Heart left ventricle (tissue), 13 donors: ENCODE results near the gene GPR39.

Experiments
- CTCF ChIP-seq, 12 donors: fragments of 200-600 bp; sonication (generic) in 4 of 12; IDR thresholded peaks; one replicate each; pipeline versions ENCODE4 v1.5.0 to v1.8.0; 2018 to 2022; ENCODE audit warnings: antibody characterized with exemption in 12 of 12, mild to moderate bottlenecking in 5 of 12
- POLR2A ChIP-seq, 2 donors: fragments of 450-650 bp; IDR thresholded peaks; one replicate each; pipeline ENCODE4 v1.6.1; 2017; ENCODE audit warnings: antibody characterized with exemption in 2 of 2, mild to moderate bottlenecking in 2 of 2, moderate library complexity in 2 of 2
- donor health status: ischemic (EF 13 %, LVEDD 7.1; RV severe dilation, severe dysfunction).
- donor health status: DM: no; HTN: yes; CAD: no.
- donor health status: DM: no; HTN: no; CAD: no.
- donor health status: ischemic (EF 25% LVEDD 6.9; RV normal size, moderate dysfunction).
- donor health status: ischemic (EF 25% LVEDD 5.7; RV mildly dilated, moderate dysfunction).
- donor health status: ischemic (EF 35%, LVEDD 5.7; RV mildly dilated, moderate dysfunction).
- donor health status: nonischemic (EF 11% LVEDD 7.7; RV severe dilation, severe dysfunction).
- donor health status: DM: yes; HTN: yes; CAD: no.
- donor health status: PGD.
- donor health status: ischemic (EF 29% LVEDD 5.4; RV normal size, mild dysfunction).
- donor health status: nonischemic (EF 23%, LVEDD 6.1; RV moderate dilation, normal function).

GRCh38 chr2:132567682-132568081 is 151.1 kb downstream of the GPR39 start:
- TF ChIP-seq CTCF (IDR thresholded peaks at IDR 0.05) (no peak), POLR2A (IDR thresholded peaks at IDR 0.05) (no peak)
